ENCODE results near the gene EXOC3L4. TPM values are rescaled to one million over a fixed set of nuclear protein-coding genes. Genes with fewer than 3 reads are reported as not detected.

EXOC3L4 gene
- total RNA-seq, 1 experiment from 2014 or later: not detected

GRCh38 chr14:103123634-103124500 is 29.3 kb downstream of the EXOC3L4 start:
- Histone ChIP-seq H2AFZ (ENCODE audit: low read depth, low read length, poor library complexity, severe bottlenecking) (no peak overlapping the region), H3K27ac (ENCODE audit: low read depth, low read length) (peak overlapping the region; percentile 74; the same call in 1 of the 2 replicates), H3K4me2 (ENCODE audit: low read length) (peak overlapping the region; percentile 94), H3K9ac (ENCODE audit: low read length) (peak overlapping the region; percentile 83), H3K79me2 (ENCODE audit: insufficient read depth, low read length) (peaks cover 10% of the 10 kb centered on the region; the same call in 1 of the 2 replicates), H3K36me3 (ENCODE audit: control insufficient read depth in 1 of 2, insufficient read depth in 2 of 2, low read length in 2 of 2) (0 out of 4 replicates have a peak, but pooled peaks cover 0 to 2% of the 10 kb centered on the region in 2 experiments), H3K4me1 (ENCODE audit: control insufficient read depth in 1 of 2, insufficient read depth in 2 of 2, low read length in 2 of 2) (peaks cover 31 to 46% of the 10 kb centered on the region in 2 experiments), H3K9me3 (ENCODE audit: control insufficient read depth in 1 of 2, insufficient read depth in 1 of 2, low read depth in 1 of 2, low read length in 2 of 2) (no peaks in the 10 kb centered on the region), H3K9me2 (ENCODE audit: insufficient read depth) (no peaks in the 10 kb centered on the region), H3K27me3 (ENCODE audit: insufficient read depth, low read length) (no peaks in the 10 kb centered on the region), H3K4me3 (replicated peaks in 1 of 2; ENCODE audit: low read depth in 1 of 2, low read length in 2 of 2) (peak overlapping the region; percentile 58 to 80), H4K20me1 (ENCODE audit: insufficient read depth) (no peaks in the 10 kb centered on the region)
- intact Hi-C loops (cut with micrococcal nuclease): no loop called here
- TF ChIP-seq CTCF (IDR thresholded peaks at IDR 0.05 in 2 of 3, conservative IDR thresholded peaks at IDR 0.05 in 1 of 3; ENCODE audit: borderline replicate concordance in 1 of 3, insufficient read depth in 1 of 3, low read depth in 2 of 3, low read length in 2 of 3): peak in 2 of 3 experiments; percentile 55 to 69; a peak in 4 of 6 replicates
- TF ChIP-seq EZH2 (IDR thresholded peaks at IDR 0.05): no peak
- TF ChIP-seq TCF7L2 (IDR thresholded peaks at IDR 0.05; ENCODE audit: borderline replicate concordance, extremely low read depth, insufficient read depth, insufficient read length): peak; percentile 53
- TF ChIP-seq MAX (IDR thresholded peaks at IDR 0.05): no peak
- no peak for TF ChIP-seq ZBTB33 (IDR thresholded peaks at IDR 0.05; ENCODE audit: extremely low read depth, insufficient replicate concordance, low read length)
- no peak for TF ChIP-seq SRF (IDR thresholded peaks at IDR 0.05; ENCODE audit: low read depth)
- no peak for TF ChIP-seq RAD21 (IDR thresholded peaks at IDR 0.05; ENCODE audit: low read depth)
- 0 out of 2 replicates have a peak, but pooled peaks have one; percentile 38 for TF ChIP-seq ZFX (IDR thresholded peaks at IDR 0.05)
- no peak for DNase-seq (ENCODE audit: low read depth, low spot score)
- ChIA-PET RAD21 (ENCODE audit: low non-redundant PET in 1 of 2, low total read pairs in 2 of 2, uncharacterized antibody in 2 of 2, unreplicated experiment in 2 of 2) (no interaction called here), CTCF (interaction anchor here (0.6 to 1.3 kb wide), 5 partner anchors 9 to 57 kb away, joined by 3 to 4 read pairs (median 4); no protein-coding TSS in a partner anchor), POLR2A (no interaction called here)
- ATAC-seq: peak; percentile 49
- TSS peak; percentile 48 for BruUV-seq (replicated peaks)

Data from HCT116 (cell line).